ENCODE data around the gene LSM4.

The LSM4 gene

DNA sequence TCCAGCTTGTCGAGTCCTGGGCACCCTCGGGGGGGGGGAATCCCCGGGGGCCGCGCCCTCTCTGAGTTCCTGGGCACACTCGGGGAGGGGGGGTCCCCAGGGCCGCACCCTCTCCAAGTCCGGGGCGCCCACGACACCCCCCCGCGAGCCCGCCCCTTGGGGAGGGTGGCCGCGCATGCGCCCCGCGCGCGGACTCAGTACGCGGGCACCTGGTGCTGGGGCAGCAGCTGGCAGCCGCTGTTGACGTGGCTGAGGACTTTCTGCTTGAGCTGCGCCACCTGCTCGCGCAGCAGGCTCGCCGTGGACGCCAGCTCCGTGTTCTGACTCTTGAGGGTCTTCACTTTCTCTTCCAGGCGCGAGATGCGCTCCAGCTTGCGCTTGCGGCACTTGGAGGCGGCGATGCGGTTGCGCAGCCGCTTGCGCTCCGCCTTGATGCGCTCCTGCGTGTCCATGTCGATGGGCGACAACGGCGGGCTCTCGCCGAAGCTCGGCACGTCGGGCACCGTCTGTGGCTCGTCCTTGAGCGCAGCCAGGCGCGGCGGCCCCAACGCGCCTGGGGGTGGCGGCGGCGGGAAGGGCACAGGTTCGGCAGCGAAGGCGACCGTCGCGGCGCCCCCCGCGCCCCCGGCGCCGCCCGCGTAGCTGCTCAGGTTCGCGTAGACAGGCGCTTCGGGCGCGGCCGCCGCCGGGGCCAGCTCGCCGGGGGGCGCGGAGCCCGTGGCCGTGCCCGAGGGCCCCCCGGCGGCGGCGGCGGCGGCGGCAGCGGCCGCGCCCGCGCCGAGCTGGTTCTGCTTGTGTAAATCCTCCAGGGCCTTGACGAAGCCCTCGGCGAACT, 42.4 kb downstream of the LSM4 start:
- peak overlapping the region; percentile 77 for H3K4me2 ChIP-seq (ENCODE audit: low read length)
- peaks cover 21% of the 10 kb centered on the region for H4K20me1 ChIP-seq (ENCODE audit: control insufficient read depth, insufficient read depth, low read depth, low read length)
- peaks cover 11% of the 10 kb centered on the region for H3F3A ChIP-seq (ENCODE audit: control insufficient read depth, insufficient read depth)
- peaks cover 53% of the 10 kb centered on the region for H3K79me2 ChIP-seq (ENCODE audit: control insufficient read depth, low read length)
- H3K4me3 ChIP-seq (ENCODE audit: low read length): peak overlapping the region; percentile 93
- peaks cover 42% of the 10 kb centered on the region for H3K36me3 ChIP-seq (ENCODE audit: control insufficient read depth, low read length)
- peaks cover 34% of the 10 kb centered on the region for H3K4me1 ChIP-seq (ENCODE audit: control insufficient read depth, low read length)
- H3K9me3 ChIP-seq (ENCODE audit: control insufficient read depth, insufficient read depth, low read length): no peaks in the 10 kb centered on the region
- H3K9me2 ChIP-seq (replicated peaks; ENCODE audit: control insufficient read depth, low read length): no peaks in the 10 kb centered on the region
- TF ChIP-seq EZH2phosphoT487 (IDR thresholded peaks at IDR 0.05; ENCODE audit: borderline replicate concordance, low read length): no peak
- TF ChIP-seq, protein P1, sequence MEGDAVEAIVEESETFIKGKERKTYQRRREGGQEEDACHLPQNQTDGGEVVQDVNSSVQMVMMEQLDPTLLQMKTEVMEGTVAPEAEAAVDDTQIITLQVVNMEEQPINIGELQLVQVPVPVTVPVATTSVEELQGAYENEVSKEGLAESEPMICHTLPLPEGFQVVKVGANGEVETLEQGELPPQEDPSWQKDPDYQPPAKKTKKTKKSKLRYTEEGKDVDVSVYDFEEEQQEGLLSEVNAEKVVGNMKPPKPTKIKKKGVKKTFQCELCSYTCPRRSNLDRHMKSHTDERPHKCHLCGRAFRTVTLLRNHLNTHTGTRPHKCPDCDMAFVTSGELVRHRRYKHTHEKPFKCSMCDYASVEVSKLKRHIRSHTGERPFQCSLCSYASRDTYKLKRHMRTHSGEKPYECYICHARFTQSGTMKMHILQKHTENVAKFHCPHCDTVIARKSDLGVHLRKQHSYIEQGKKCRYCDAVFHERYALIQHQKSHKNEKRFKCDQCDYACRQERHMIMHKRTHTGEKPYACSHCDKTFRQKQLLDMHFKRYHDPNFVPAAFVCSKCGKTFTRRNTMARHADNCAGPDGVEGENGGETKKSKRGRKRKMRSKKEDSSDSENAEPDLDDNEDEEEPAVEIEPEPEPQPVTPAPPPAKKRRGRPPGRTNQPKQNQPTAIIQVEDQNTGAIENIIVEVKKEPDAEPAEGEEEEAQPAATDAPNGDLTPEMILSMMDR (IDR thresholded peaks at IDR 0.05; ENCODE audit: low read depth, low read length, poor library complexity, severe bottlenecking): no peak
- H3K27me3 ChIP-seq (ENCODE audit: control insufficient read depth, low read length): no peaks in the 10 kb centered on the region
- H3K27ac ChIP-seq (ENCODE audit: low read depth, low read length): peak overlapping the region; percentile 98

DNA sequence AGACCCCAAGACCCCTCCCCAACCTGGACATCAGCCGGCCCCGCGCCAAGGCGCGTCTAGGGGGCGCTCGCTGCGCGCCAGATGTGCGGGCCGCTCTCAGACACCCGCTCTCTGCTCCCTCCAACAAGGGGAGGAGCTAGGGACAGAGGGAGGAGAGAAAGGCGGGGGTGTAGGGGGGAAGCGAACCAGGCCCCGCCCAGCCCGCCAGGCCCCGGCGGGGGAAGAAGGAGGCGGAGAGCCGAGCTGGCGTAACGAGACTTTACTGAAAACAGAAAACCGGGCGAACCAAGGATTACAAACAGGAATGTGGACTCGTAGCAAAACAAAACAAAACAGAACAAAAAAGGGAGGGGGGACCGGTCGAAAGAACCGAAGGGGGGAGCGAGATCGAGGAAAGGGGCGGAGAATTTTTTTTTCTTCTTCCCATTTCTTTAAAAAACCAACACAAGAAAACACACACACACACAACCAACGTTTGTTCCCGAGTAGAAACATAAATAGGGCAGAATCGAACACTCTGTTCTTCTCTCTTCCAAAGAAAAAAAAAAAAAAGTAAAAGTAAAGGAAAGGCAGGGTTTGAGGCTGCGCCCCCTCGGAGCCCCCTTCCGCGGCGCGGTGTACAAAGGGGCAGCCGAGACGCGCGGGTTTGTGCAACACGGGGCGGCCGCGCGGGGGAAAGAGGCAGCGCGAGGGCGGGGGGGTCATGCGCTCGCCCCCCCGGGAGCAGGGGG, 43.2 kb downstream of the LSM4 start:
- Histone ChIP-seq H3K27ac (ENCODE audit: low read depth, low read length) (peak overlapping the region; percentile 98), H3K9me2 (replicated peaks; ENCODE audit: control insufficient read depth, low read length) (no peaks in the 10 kb centered on the region), H3K36me3 (ENCODE audit: control insufficient read depth, low read length) (peaks cover 44% of the 10 kb centered on the region), H3K27me3 (ENCODE audit: control insufficient read depth, low read length) (no peaks in the 10 kb centered on the region), H3K9me3 (ENCODE audit: control insufficient read depth, insufficient read depth, low read length) (no peaks in the 10 kb centered on the region), H3K4me1 (ENCODE audit: control insufficient read depth, low read length) (peaks cover 30% of the 10 kb centered on the region), H4K20me1 (ENCODE audit: control insufficient read depth, insufficient read depth, low read depth, low read length) (peaks cover 22% of the 10 kb centered on the region), H3K79me2 (ENCODE audit: control insufficient read depth, low read length) (peaks cover 58% of the 10 kb centered on the region), H3K4me2 (ENCODE audit: low read length) (peak overlapping the region; percentile 65), H3F3A (ENCODE audit: control insufficient read depth, insufficient read depth) (peaks cover 8% of the 10 kb centered on the region), H3K4me3 (ENCODE audit: low read length) (peak overlapping the region; percentile 93)
- TF ChIP-seq, protein P1 (IDR thresholded peaks at IDR 0.05; ENCODE audit: low read depth, low read length, poor library complexity, severe bottlenecking): peak; percentile 99
- TF ChIP-seq EZH2phosphoT487 (IDR thresholded peaks at IDR 0.05; ENCODE audit: borderline replicate concordance, low read length): no peak

DNA sequence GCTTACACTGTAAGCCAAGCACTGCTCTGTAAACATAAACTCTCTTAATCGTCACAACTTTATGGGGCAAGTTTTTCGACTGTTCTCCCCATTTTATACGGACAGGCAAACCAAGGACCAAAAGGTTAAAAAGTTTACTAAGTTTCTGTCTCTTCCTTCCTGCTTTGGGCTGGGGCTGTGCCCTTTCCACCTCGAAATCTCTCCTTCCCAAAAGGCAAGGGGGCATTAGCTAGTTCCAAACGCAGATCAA, 43.7 kb downstream of the LSM4 start:
- Histone ChIP-seq H4K20me1 (ENCODE audit: control insufficient read depth, insufficient read depth, low read depth, low read length) (peaks cover 22% of the 10 kb centered on the region), H3K9me2 (replicated peaks; ENCODE audit: control insufficient read depth, low read length) (no peaks in the 10 kb centered on the region), H3K27me3 (ENCODE audit: control insufficient read depth, low read length) (no peaks in the 10 kb centered on the region), H3K4me1 (ENCODE audit: control insufficient read depth, low read length) (peaks cover 28% of the 10 kb centered on the region), H3K36me3 (ENCODE audit: control insufficient read depth, low read length) (peaks cover 44% of the 10 kb centered on the region), H3K4me3 (ENCODE audit: low read length) (peak overlapping the region; percentile 93), H3K27ac (ENCODE audit: low read depth, low read length) (peak overlapping the region; percentile 98; the same call in 1 of the 2 replicates), H3K79me2 (ENCODE audit: control insufficient read depth, low read length) (peaks cover 62% of the 10 kb centered on the region), H3K4me2 (ENCODE audit: low read length) (peak overlapping the region; percentile 65), H3F3A (ENCODE audit: control insufficient read depth, insufficient read depth) (peaks cover 5% of the 10 kb centered on the region), H3K9me3 (ENCODE audit: control insufficient read depth, insufficient read depth, low read length) (no peaks in the 10 kb centered on the region)
- no peak for TF ChIP-seq EZH2phosphoT487 (IDR thresholded peaks at IDR 0.05; ENCODE audit: borderline replicate concordance, low read length)
- TF ChIP-seq, protein P1 (IDR thresholded peaks at IDR 0.05; ENCODE audit: low read depth, low read length, poor library complexity, severe bottlenecking): no peak
